ENCODE results near the gene PAPPA. TPM values are rescaled to one million over a fixed set of nuclear protein-coding genes. Genes with fewer than 3 reads are reported as not detected.

Gene PAPPA
- total and polyA plus RNA-seq, 7 experiments from 2014 or later: 0.07 to 0.64 (median 0.48) TPM; not detected in 4

DNA sequence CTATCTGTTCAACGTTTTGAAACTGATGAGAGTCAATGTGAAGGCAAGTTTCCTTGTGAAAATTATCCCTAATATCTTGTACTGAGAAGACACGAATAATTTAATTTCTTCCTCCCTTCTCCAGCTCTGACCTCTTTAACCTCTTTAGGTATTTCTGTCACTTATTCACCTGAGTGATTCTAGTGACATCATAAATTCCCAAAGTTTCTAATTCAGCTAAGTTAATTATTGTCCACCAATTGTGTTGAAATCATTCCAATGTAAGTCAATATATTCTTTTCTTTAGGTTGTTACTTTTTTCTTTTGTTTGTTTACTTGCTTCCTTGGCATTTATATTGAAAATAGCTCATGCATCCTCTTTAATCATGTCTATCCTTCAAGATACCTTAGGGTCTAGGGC is 143.8 kb downstream of the PAPPA start:
- Mint-ChIP-seq H3K9me3 (peaks cover 0 to 6% (median 1%) of the 10 kb centered on the region in 11 donors), H3K4me1 (no peaks in the 10 kb centered on the region), H3K27me3 (peaks cover 0 to 6% (median 4%) of the 10 kb centered on the region in 5 donors), H3K27ac (no peak overlapping the region), H3K36me3 (no peaks in the 10 kb centered on the region), H3K4me3 (no peak overlapping the region)
- Histone ChIP-seq H3K36me3 (ENCODE audit: control insufficient read depth in 2 of 3, insufficient read depth in 3 of 3, low read length in 3 of 3) (no peaks in the 10 kb centered on the region), H3K4me3 (ENCODE audit: low read length) (no peak overlapping the region), H3K27me3 (ENCODE audit: control insufficient read depth in 2 of 2, insufficient read depth in 2 of 2, low read length in 2 of 2) (no peaks in the 10 kb centered on the region), H3K4me1 (ENCODE audit: control insufficient read depth in 2 of 2, insufficient read depth in 2 of 2, low read length in 2 of 2) (no peaks in the 10 kb centered on the region), H3K27ac (ENCODE audit: low read depth, low read length) (no peak overlapping the region), H3K9me3 (ENCODE audit: control insufficient read depth in 2 of 3, low read length in 3 of 3) (no peaks in the 10 kb centered on the region)
- intact Hi-C loops (cut with micrococcal nuclease): no loop called here
- ChIA-PET CTCF (no interaction called here), POLR2A (no interaction called here)
- ATAC-seq (no peak), DNase-seq (no peak)

GRCh38 chr9:116298249-116298648 is 144.7 kb downstream of the PAPPA start:
- no peak overlapping the region for H3K4me3 ChIP-seq (ENCODE audit: low read length)
- DNase-seq (no peak), ATAC-seq (no peak)
- POLR2A ChIA-PET: interaction anchor here (0.6 kb wide), 1 partner anchor 78 kb away, joined by 4 read pairs; no protein-coding TSS in a partner anchor
- no peaks in the 10 kb centered on the region for H3K9me3 ChIP-seq (ENCODE audit: control insufficient read depth in 2 of 3, low read length in 3 of 3)
- intact Hi-C loops (cut with micrococcal nuclease): no loop called here
- Mint-ChIP-seq H3K9me3 (peaks cover 0 to 6% (median 1%) of the 10 kb centered on the region in 11 donors), H3K4me3 (no peak overlapping the region), H3K27me3 (peaks cover 0 to 12% (median 4%) of the 10 kb centered on the region in 5 donors), H3K27ac (no peak overlapping the region), H3K36me3 (no peaks in the 10 kb centered on the region), H3K4me1 (no peaks in the 10 kb centered on the region)
- H3K36me3 ChIP-seq (ENCODE audit: control insufficient read depth in 2 of 3, insufficient read depth in 3 of 3, low read length in 3 of 3): no peaks in the 10 kb centered on the region
- CTCF ChIA-PET: no interaction called here
- no peaks in the 10 kb centered on the region for H3K4me1 ChIP-seq (ENCODE audit: control insufficient read depth in 2 of 2, insufficient read depth in 2 of 2, low read length in 2 of 2)
- no peak overlapping the region for H3K27ac ChIP-seq (ENCODE audit: low read depth, low read length)
- H3K27me3 ChIP-seq (ENCODE audit: control insufficient read depth in 2 of 2, insufficient read depth in 2 of 2, low read length in 2 of 2): no peaks in the 10 kb centered on the region

- H3K4me3 Mint-ChIP-seq: no peak overlapping the region
- H3K36me3 ChIP-seq (ENCODE audit: control insufficient read depth in 2 of 3, insufficient read depth in 3 of 3, low read length in 3 of 3): no peaks in the 10 kb centered on the region
- peaks cover 0 to 12% (median 4%) of the 10 kb centered on the region in 5 donors for H3K27me3 Mint-ChIP-seq
- H3K27ac ChIP-seq (ENCODE audit: low read depth, low read length): no peak overlapping the region
- no peaks in the 10 kb centered on the region for H3K4me1 Mint-ChIP-seq
- ATAC-seq (no peak), DNase-seq (no peak)
- ChIA-PET POLR2A (no interaction called here), CTCF (interaction anchor here (0.6 kb wide), 1 partner anchor 500 kb away, joined by 3 read pairs; no protein-coding TSS in a partner anchor)
- no peaks in the 10 kb centered on the region for H3K4me1 ChIP-seq (ENCODE audit: control insufficient read depth in 2 of 2, insufficient read depth in 2 of 2, low read length in 2 of 2)
- H3K36me3 Mint-ChIP-seq: no peaks in the 10 kb centered on the region
- no peaks in the 10 kb centered on the region for H3K9me3 ChIP-seq (ENCODE audit: control insufficient read depth in 2 of 3, low read length in 3 of 3)
- H3K4me3 ChIP-seq (ENCODE audit: low read length): no peak overlapping the region
- intact Hi-C loops (cut with micrococcal nuclease): no loop called here
- H3K27me3 ChIP-seq (ENCODE audit: control insufficient read depth in 2 of 2, insufficient read depth in 2 of 2, low read length in 2 of 2): no peaks in the 10 kb centered on the region
- H3K27ac Mint-ChIP-seq: no peak overlapping the region
- peaks cover 0 to 6% (median 1%) of the 10 kb centered on the region in 11 donors for H3K9me3 Mint-ChIP-seq
Measured at GRCh38 chr9:116298878-116299391, 145.3 kb downstream of the PAPPA start.

DNA sequence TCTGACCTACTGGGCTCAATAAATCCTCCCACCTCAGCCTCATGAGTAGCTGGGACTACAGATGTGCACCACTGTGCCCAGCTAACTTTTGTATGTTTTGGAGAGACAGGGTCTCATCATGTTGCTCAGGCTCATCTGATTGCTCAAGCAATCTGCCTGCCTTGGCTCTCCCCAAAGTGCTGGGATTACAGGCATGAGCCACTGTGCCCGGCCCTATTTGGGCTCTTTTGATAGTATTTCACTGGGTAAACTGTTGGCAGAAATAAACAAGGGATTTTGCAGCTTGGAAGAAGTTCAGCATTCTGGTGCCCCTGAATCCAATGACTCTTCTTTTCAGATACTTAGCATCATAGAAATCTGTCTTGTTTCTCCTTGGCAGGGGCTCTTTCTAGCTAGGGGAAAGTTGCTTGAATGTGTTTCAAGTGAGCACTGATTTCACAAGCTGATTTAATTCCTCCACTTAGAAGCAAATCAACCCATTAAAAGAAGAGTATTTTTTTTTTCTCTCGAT is 146.8 kb downstream of the PAPPA start:
- Histone ChIP-seq H3K27me3 (ENCODE audit: control insufficient read depth in 2 of 2, insufficient read depth in 2 of 2, low read length in 2 of 2) (no peaks in the 10 kb centered on the region), H3K27ac (ENCODE audit: low read depth, low read length) (no peak overlapping the region), H3K36me3 (ENCODE audit: control insufficient read depth in 2 of 3, insufficient read depth in 3 of 3, low read length in 3 of 3) (no peaks in the 10 kb centered on the region), H3K4me1 (ENCODE audit: control insufficient read depth in 2 of 2, insufficient read depth in 2 of 2, low read length in 2 of 2) (no peaks in the 10 kb centered on the region), H3K4me3 (ENCODE audit: low read length) (no peak overlapping the region), H3K9me3 (ENCODE audit: control insufficient read depth in 2 of 3, low read length in 3 of 3) (no peaks in the 10 kb centered on the region)
- ChIA-PET POLR2A (no interaction called here), CTCF (no interaction called here)
- intact Hi-C loops (cut with micrococcal nuclease): no loop called here
- peaks cover 0 to 6% (median 1%) of the 10 kb centered on the region in 11 donors for H3K9me3 Mint-ChIP-seq
- no peak overlapping the region for H3K4me3 Mint-ChIP-seq
- DNase-seq (no peak), ATAC-seq (no peak)
- H3K27me3 Mint-ChIP-seq: peaks cover 0 to 12% (median 4%) of the 10 kb centered on the region in 5 donors
- no peaks in the 10 kb centered on the region for H3K36me3 Mint-ChIP-seq
- H3K4me1 Mint-ChIP-seq: no peaks in the 10 kb centered on the region
- H3K27ac Mint-ChIP-seq: no peak overlapping the region

DNA sequence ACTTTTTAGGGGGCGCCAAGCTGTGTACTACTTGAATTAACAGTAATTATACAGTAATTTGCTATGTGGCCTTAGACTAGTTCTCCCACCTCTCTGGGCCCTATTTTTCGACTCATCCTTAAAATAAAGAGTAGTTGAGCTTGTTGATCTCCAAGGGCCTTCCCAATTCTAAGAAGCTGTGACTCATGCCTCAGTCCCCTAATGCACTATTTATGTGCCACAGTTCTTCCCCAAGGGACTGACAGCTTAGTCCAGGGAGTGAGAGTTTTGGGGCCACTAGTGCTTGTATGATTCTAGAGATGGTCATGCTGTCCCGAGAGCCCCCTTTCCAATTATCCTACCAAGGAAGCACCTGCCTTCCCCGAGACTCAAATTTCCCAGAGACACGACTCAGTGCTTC is 149.7 kb downstream of the PAPPA start:
- Mint-ChIP-seq H3K27ac (no peak overlapping the region), H3K27me3 (peaks cover 0 to 11% (median 4%) of the 10 kb centered on the region in 5 donors), H3K36me3 (no peaks in the 10 kb centered on the region), H3K4me3 (no peak overlapping the region), H3K4me1 (no peaks in the 10 kb centered on the region), H3K9me3 (no peaks in the 10 kb centered on the region)
- no peak for ATAC-seq
- H3K27me3 ChIP-seq (ENCODE audit: control insufficient read depth in 2 of 2, insufficient read depth in 2 of 2, low read length in 2 of 2): no peaks in the 10 kb centered on the region
- no peaks in the 10 kb centered on the region for H3K9me3 ChIP-seq (ENCODE audit: control insufficient read depth in 2 of 3, low read length in 3 of 3)
- H3K4me3 ChIP-seq (ENCODE audit: low read length): no peak overlapping the region
- DNase-seq: no peak
- no peak overlapping the region for H3K27ac ChIP-seq (ENCODE audit: low read depth, low read length)
- ChIA-PET CTCF (no interaction called here), POLR2A (no interaction called here)
- intact Hi-C loops (cut with micrococcal nuclease): no loop called here
- no peaks in the 10 kb centered on the region for H3K4me1 ChIP-seq (ENCODE audit: control insufficient read depth in 2 of 2, insufficient read depth in 2 of 2, low read length in 2 of 2)
- no peaks in the 10 kb centered on the region for H3K36me3 ChIP-seq (ENCODE audit: control insufficient read depth in 2 of 3, insufficient read depth in 3 of 3, low read length in 3 of 3)

DNA sequence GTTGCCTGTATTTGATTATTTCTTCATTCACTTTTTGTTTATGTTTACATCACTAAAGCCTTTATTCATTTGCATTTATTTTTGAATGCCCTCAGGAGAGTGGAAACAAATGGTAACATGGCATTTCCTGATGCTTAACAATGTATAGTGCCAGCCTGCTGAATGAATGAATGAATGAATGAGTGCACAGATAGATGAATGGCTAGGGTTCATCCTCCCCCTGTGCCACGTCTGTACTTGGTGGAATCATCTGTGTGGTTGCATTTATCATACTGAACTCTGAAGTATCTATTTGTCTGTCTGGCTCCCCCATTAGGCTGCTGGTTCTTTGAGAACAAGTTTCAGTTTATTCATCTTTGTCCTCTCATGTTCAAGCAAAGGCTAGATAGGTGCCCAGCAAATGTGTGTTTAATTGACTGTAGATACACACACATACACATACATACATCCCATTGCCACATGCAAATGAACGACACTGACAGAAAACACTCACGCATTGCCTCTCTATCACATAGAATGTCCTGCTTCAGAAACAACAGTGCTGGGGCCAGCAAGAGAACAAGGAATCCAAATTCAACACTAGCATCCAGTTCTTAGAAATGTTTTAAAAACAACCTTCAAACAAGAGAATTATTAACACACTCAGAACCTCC is 150.4 kb downstream of the PAPPA start:
- no peak overlapping the region for H3K27ac ChIP-seq (ENCODE audit: low read depth, low read length)
- CTCF ChIA-PET: no interaction called here
- H3K4me3 ChIP-seq (ENCODE audit: low read length): no peak overlapping the region
- POLR2A ChIA-PET: no interaction called here
- Mint-ChIP-seq H3K4me1 (no peaks in the 10 kb centered on the region), H3K36me3 (no peaks in the 10 kb centered on the region), H3K9me3 (no peaks in the 10 kb centered on the region), H3K27me3 (peaks cover 0 to 11% (median 4%) of the 10 kb centered on the region in 5 donors), H3K4me3 (no peak overlapping the region), H3K27ac (no peak overlapping the region)
- no peaks in the 10 kb centered on the region for H3K36me3 ChIP-seq (ENCODE audit: control insufficient read depth in 2 of 3, insufficient read depth in 3 of 3, low read length in 3 of 3)
- H3K9me3 ChIP-seq (ENCODE audit: control insufficient read depth in 2 of 3, low read length in 3 of 3): no peaks in the 10 kb centered on the region
- no peak for DNase-seq
- intact Hi-C loops (cut with micrococcal nuclease): no loop called here
- no peak for ATAC-seq
- H3K4me1 ChIP-seq (ENCODE audit: control insufficient read depth in 2 of 2, insufficient read depth in 2 of 2, low read length in 2 of 2): no peaks in the 10 kb centered on the region
- no peaks in the 10 kb centered on the region for H3K27me3 ChIP-seq (ENCODE audit: control insufficient read depth in 2 of 2, insufficient read depth in 2 of 2, low read length in 2 of 2)

GRCh38 chr9:116304761-116305160 is 151.2 kb downstream of the PAPPA start:
- no peak overlapping the region for H3K4me3 Mint-ChIP-seq
- no peaks in the 10 kb centered on the region for H3K36me3 ChIP-seq (ENCODE audit: control insufficient read depth in 2 of 3, insufficient read depth in 3 of 3, low read length in 3 of 3)
- H3K4me1 ChIP-seq (ENCODE audit: control insufficient read depth in 2 of 2, insufficient read depth in 2 of 2, low read length in 2 of 2): no peaks in the 10 kb centered on the region
- no peaks in the 10 kb centered on the region for H3K4me1 Mint-ChIP-seq
- no peak overlapping the region for H3K4me3 ChIP-seq (ENCODE audit: low read length)
- ChIA-PET CTCF (no interaction called here), POLR2A (no interaction called here)
- no peak overlapping the region for H3K27ac ChIP-seq (ENCODE audit: low read depth, low read length)
- DNase-seq (no peak), ATAC-seq (no peak)
- intact Hi-C loops (cut with micrococcal nuclease): no loop called here
- H3K36me3 Mint-ChIP-seq: no peaks in the 10 kb centered on the region
- H3K27me3 Mint-ChIP-seq: peaks cover 0 to 8% (median 7%) of the 10 kb centered on the region in 5 donors
- H3K27ac Mint-ChIP-seq: no peak overlapping the region
- H3K9me3 ChIP-seq (ENCODE audit: control insufficient read depth in 2 of 3, low read length in 3 of 3): no peaks in the 10 kb centered on the region
- H3K27me3 ChIP-seq (ENCODE audit: control insufficient read depth in 2 of 2, insufficient read depth in 2 of 2, low read length in 2 of 2): no peaks in the 10 kb centered on the region
- H3K9me3 Mint-ChIP-seq: no peaks in the 10 kb centered on the region
